ENCODE data around the gene LRP1B.

Gene LRP1B

GRCh38 chr2:141591787-141592186 is 539.0 kb downstream of the LRP1B start:
- no peak for TF ChIP-seq CTCF (IDR thresholded peaks at IDR 0.05; ENCODE audit: low read depth, low read length, missing control alignments)
- DNase-seq (ENCODE audit: extremely low read depth, low read depth), result no peak
- no peak overlapping the region for H3K4me3 ChIP-seq (replicated peaks; ENCODE audit: low read depth, low read length)

- TF ChIP-seq CTCF (IDR thresholded peaks at IDR 0.05; ENCODE audit: low read depth, low read length, missing control alignments), result no peak
- no peak for DNase-seq (ENCODE audit: extremely low read depth, low read depth)
- H3K4me3 ChIP-seq (replicated peaks; ENCODE audit: low read depth, low read length), result no peak overlapping the region
Observed at GRCh38 chr2:141590620-141591019, 540.2 kb downstream of the LRP1B start.

- no peak overlapping the region for H3K4me3 ChIP-seq (replicated peaks; ENCODE audit: low read depth, low read length)
- DNase-seq (ENCODE audit: extremely low read depth, low read depth), result no peak
- no peak for TF ChIP-seq CTCF (IDR thresholded peaks at IDR 0.05; ENCODE audit: low read depth, low read length, missing control alignments)
Observed at GRCh38 chr2:141589314-141589713, 541.5 kb downstream of the LRP1B start.

GRCh38 chr2:141586985-141587384 is 543.8 kb downstream of the LRP1B start:
- no peak for DNase-seq (ENCODE audit: extremely low read depth, low read depth)
- H3K4me3 ChIP-seq (replicated peaks; ENCODE audit: low read depth, low read length), result no peak overlapping the region
- no peak for TF ChIP-seq CTCF (IDR thresholded peaks at IDR 0.05; ENCODE audit: low read depth, low read length, missing control alignments)

- no peak for TF ChIP-seq CTCF (IDR thresholded peaks at IDR 0.05; ENCODE audit: low read depth, low read length, missing control alignments)
- no peak overlapping the region for H3K4me3 ChIP-seq (replicated peaks; ENCODE audit: low read depth, low read length)
- no peak for DNase-seq (ENCODE audit: extremely low read depth, low read depth)
Observed at GRCh38 chr2:141582213-141582612, 548.6 kb downstream of the LRP1B start.

GRCh38 chr2:141579071-141579470 is 551.7 kb downstream of the LRP1B start:
- no peak for DNase-seq (ENCODE audit: extremely low read depth, low read depth)
- no peak for TF ChIP-seq CTCF (IDR thresholded peaks at IDR 0.05; ENCODE audit: low read depth, low read length, missing control alignments)
- no peak overlapping the region for H3K4me3 ChIP-seq (replicated peaks; ENCODE audit: low read depth, low read length)

GRCh38 chr2:141570474-141571131 is 560.2 kb downstream of the LRP1B start:
- no peak overlapping the region for H3K4me3 ChIP-seq (replicated peaks; ENCODE audit: low read depth, low read length)
- no peak for TF ChIP-seq CTCF (IDR thresholded peaks at IDR 0.05; ENCODE audit: low read depth, low read length, missing control alignments)
- no peak for DNase-seq (ENCODE audit: extremely low read depth, low read depth)
